Mesodermal cell (in vitro differentiated cells): ENCODE data around the gene CACNG1.

Source experiments
- H3K27ac ChIP-seq: 2 replicates; pipeline ENCODE4 v1.7.0; 2013; ENCODE audit warnings: mild to moderate bottlenecking, low read depth, low read length, moderate library complexity; ENCODE audit not compliant: severe bottlenecking
- H3K36me3 ChIP-seq: 2 replicates; pipeline ENCODE4 v1.7.1; 2013; ENCODE audit warnings: mild to moderate bottlenecking, low read length, moderate library complexity; ENCODE audit not compliant: control insufficient read depth, insufficient read depth
- H3K4me1 ChIP-seq: one replicate; pipeline ENCODE4 v1.7.1; 2013; ENCODE audit warnings: mild to moderate bottlenecking, low read length; ENCODE audit not compliant: insufficient read depth, control insufficient read depth, poor library complexity, severe bottlenecking
- H3K4me3 ChIP-seq: 2 replicates; pipeline ENCODE4 v1.7.0; 2013; ENCODE audit warnings: low read length, control low read depth, mild to moderate bottlenecking; ENCODE audit not compliant: insufficient read depth, poor library complexity, severe bottlenecking; ENCODE audit errors: extremely low read depth
- H3K9me3 ChIP-seq: 2 replicates; pipeline ENCODE4 v1.7.1; 2013; ENCODE audit warnings: mild to moderate bottlenecking, low read length, moderate library complexity; ENCODE audit not compliant: control insufficient read depth
- WGBS, 2 experiments: methylation state at CpG; one replicate each; pipeline ENCODE4 v1.1.5; 2013; ENCODE audit warnings: missing lambda C conversion rate in 2 of 2; ENCODE audit not compliant: insufficient coverage in 2 of 2; 5-methylcytosine and 5-hydroxymethylcytosine counted together

Gene CACNG1

GRCh38 chr17:67025216-67025792 lies 19.1 kb upstream of the CACNG1 start:
- 89 to 94% methylated on average over 19 to 20 of the region's 20 CpGs for WGBS, 2 experiments
- no peaks in the 10 kb centered on the region for H3K36me3 ChIP-seq
- H3K27ac ChIP-seq, result no peak overlapping the region
- no peaks in the 10 kb centered on the region for H3K9me3 ChIP-seq
- H3K4me1 ChIP-seq, result no peaks in the 10 kb centered on the region
- H3K4me3 ChIP-seq, result no peak overlapping the region

GRCh38 chr17:67026341-67026740 lies 18.0 kb upstream of the CACNG1 start:
- no peaks in the 10 kb centered on the region for H3K4me1 ChIP-seq
- H3K4me3 ChIP-seq, result no peak overlapping the region
- H3K9me3 ChIP-seq, result no peaks in the 10 kb centered on the region
- 92 to 100% methylated on average over 1 of the region's 2 CpGs for WGBS, 2 experiments
- H3K36me3 ChIP-seq, result no peaks in the 10 kb centered on the region
- H3K27ac ChIP-seq, result no peak overlapping the region

GRCh38 chr17:67027031-67027628 lies 17.2 kb upstream of the CACNG1 start:
- Histone ChIP-seq H3K27ac (no peak overlapping the region), H3K36me3 (no peaks in the 10 kb centered on the region), H3K4me3 (no peak overlapping the region), H3K4me1 (no peaks in the 10 kb centered on the region), H3K9me3 (no peaks in the 10 kb centered on the region)
- WGBS, 2 experiments, result 91 to 97% methylated on average over 12 of the region's 12 CpGs

GRCh38 chr17:67030641-67031040 lies 13.7 kb upstream of the CACNG1 start:
- Histone ChIP-seq H3K36me3 (no peaks in the 10 kb centered on the region), H3K9me3 (no peaks in the 10 kb centered on the region), H3K4me3 (no peak overlapping the region), H3K4me1 (no peaks in the 10 kb centered on the region), H3K27ac (no peak overlapping the region)
- 90 to 92% methylated on average over 21 of the region's 21 CpGs for WGBS, 2 experiments

GRCh38 chr17:67032382-67032781 lies 12.0 kb upstream of the CACNG1 start:
- Histone ChIP-seq H3K36me3 (no peaks in the 10 kb centered on the region), H3K9me3 (no peaks in the 10 kb centered on the region), H3K4me3 (no peak overlapping the region), H3K27ac (no peak overlapping the region), H3K4me1 (no peaks in the 10 kb centered on the region)
- 92 to 93% methylated on average over 14 of the region's 14 CpGs for WGBS, 2 experiments

GRCh38 chr17:67032985-67033384 lies 11.4 kb upstream of the CACNG1 start:
- H3K4me1 ChIP-seq, result no peaks in the 10 kb centered on the region
- no peak overlapping the region for H3K27ac ChIP-seq
- no peaks in the 10 kb centered on the region for H3K36me3 ChIP-seq
- WGBS, 2 experiments, result 81 to 98% methylated on average over 4 to 7 of the region's 13 CpGs
- no peaks in the 10 kb centered on the region for H3K9me3 ChIP-seq
- H3K4me3 ChIP-seq, result no peak overlapping the region

- H3K27ac ChIP-seq, result no peak overlapping the region
- H3K4me1 ChIP-seq, result no peaks in the 10 kb centered on the region
- no peaks in the 10 kb centered on the region for H3K9me3 ChIP-seq
- WGBS, 2 experiments, result 94 to 98% methylated on average over 7 to 8 of the region's 9 CpGs
- H3K4me3 ChIP-seq, result no peak overlapping the region
- H3K36me3 ChIP-seq, result no peaks in the 10 kb centered on the region
These were observed 10.7 kb upstream of the CACNG1 start for GRCh38 chr17:67033613-67034012.

GRCh38 chr17:67035131-67036083 lies 8.9 kb upstream of the CACNG1 start:
- no peak overlapping the region for H3K27ac ChIP-seq
- no peaks in the 10 kb centered on the region for H3K4me1 ChIP-seq
- H3K9me3 ChIP-seq, result no peaks in the 10 kb centered on the region
- H3K36me3 ChIP-seq, result no peaks in the 10 kb centered on the region
- H3K4me3 ChIP-seq, result no peak overlapping the region
- 76 to 83% methylated on average over 11 of the region's 11 CpGs for WGBS, 2 experiments

- 94 to 100% methylated on average over 2 to 4 of the region's 5 CpGs for WGBS, 2 experiments
These were observed 5.4 kb upstream of the CACNG1 start for GRCh38 chr17:67038861-67039365.

GRCh38 chr17:67040652-67041051 lies 3.7 kb upstream of the CACNG1 start:
- WGBS, 2 experiments, result 85 to 97% methylated on average over 5 to 6 of the region's 6 CpGs

More at GRCh38 chr17:67038861-67039365, 5.4 kb upstream of the CACNG1 start:
- no peak overlapping the region for H3K27ac ChIP-seq
- H3K4me3 ChIP-seq, result no peak overlapping the region
- no peaks in the 10 kb centered on the region for H3K4me1 ChIP-seq
- H3K9me3 ChIP-seq, result no peaks in the 10 kb centered on the region
- no peaks in the 10 kb centered on the region for H3K36me3 ChIP-seq

More at GRCh38 chr17:67040652-67041051, 3.7 kb upstream of the CACNG1 start:
- Histone ChIP-seq H3K4me3 (no peak overlapping the region), H3K4me1 (no peaks in the 10 kb centered on the region), H3K9me3 (no peaks in the 10 kb centered on the region), H3K27ac (no peak overlapping the region), H3K36me3 (no peaks in the 10 kb centered on the region)
